Calu3 (cell line): Measurements from ENCODE around the gene PIEZO2. TPM values are rescaled to one million over a fixed set of nuclear protein-coding genes. Genes with fewer than 3 reads are reported as not detected.

Experiments used
- BruUV-seq: library from RNA; stranded (reverse); fragments of 400-500 nt; replicated peaks from 2 replicates; lab custom pipeline; 2021; lab: Mats Ljungman, UMichigan
- CTCF ChIA-PET: fragments of 300-600 bp; sonication (Branson Sonifier 250); formaldehyde crosslinking; loops from one replicate; lab custom pipeline; 2022; ENCODE audit warnings: antibody characterized with exemption; lab: Charles Lee
- DNase-seq: peaks from one replicate; pipeline ENCODE4 v3.0.0; 2022
- H3K27ac Mint-ChIP-seq: one replicate; pipeline ENCODE4 v1.8.0; 2022; ENCODE audit warnings: mixed read lengths; ENCODE audit not compliant: unreplicated experiment
- H3K27me3 Mint-ChIP-seq: one replicate; pipeline ENCODE4 v1.8.0; 2022; ENCODE audit warnings: mixed read lengths; ENCODE audit not compliant: unreplicated experiment
- H3K36me3 Mint-ChIP-seq: one replicate; pipeline ENCODE4 v1.8.0; 2022; ENCODE audit warnings: mild to moderate bottlenecking, moderate library complexity, mixed read lengths; ENCODE audit not compliant: insufficient read depth, unreplicated experiment
- H3K4me1 Mint-ChIP-seq: one replicate; pipeline ENCODE4 v1.8.0; 2022; ENCODE audit warnings: mild to moderate bottlenecking, low read depth, mixed read lengths; ENCODE audit not compliant: unreplicated experiment
- H3K4me3 Mint-ChIP-seq: one replicate; pipeline ENCODE4 v1.8.0; 2022; ENCODE audit warnings: mild to moderate bottlenecking, low read depth, moderate library complexity, mixed read lengths; ENCODE audit not compliant: unreplicated experiment
- H3K9me3 Mint-ChIP-seq: one replicate; pipeline ENCODE4 v1.8.0; 2022; ENCODE audit warnings: low read depth, mixed read lengths; ENCODE audit not compliant: unreplicated experiment
- intact Hi-C: fragments of 100-400 bp; cut with micrococcal nuclease; formaldehyde crosslinking; loops from one replicate; pipeline ENCODE4 v1.10.0; 2022; ENCODE audit not compliant: unreplicated experiment
- total RNA-seq: library from RNA; stranded (reverse); gene quantifications from 2 replicates; pipeline ENCODE4 v1.2.3, GENCODE V29; 2022
- TF ChIP-seq, protein P1 (sequence below): fragments of 200-600 bp; IDR thresholded peaks from one replicate; pipeline ENCODE4 v1.8.0; 2022; ENCODE audit warnings: antibody characterized with exemption; ENCODE audit not compliant: unreplicated experiment

Gene PIEZO2
- total RNA-seq, 1 experiment from 2014 or later: 0.24 TPM

DNA sequence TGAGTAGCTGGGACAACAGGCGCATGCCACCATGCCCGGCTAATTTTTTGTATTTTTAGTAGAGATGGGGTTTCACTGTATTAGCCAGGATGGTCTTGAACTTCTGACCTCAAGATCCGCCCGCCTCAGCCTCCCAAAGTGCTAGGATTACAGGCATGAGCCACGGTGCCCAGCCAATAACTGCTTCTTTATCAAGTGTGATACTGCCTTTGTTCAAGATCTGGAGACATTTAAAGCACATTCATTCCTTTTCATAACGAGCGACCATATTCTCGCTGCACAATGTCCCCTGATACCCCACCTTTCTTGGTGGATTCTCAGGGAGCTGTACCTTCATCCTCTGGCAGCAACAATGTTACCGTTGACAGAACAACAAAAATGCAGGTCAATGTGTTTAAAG is 75.4 kb downstream of the PIEZO2 start:
- BruUV-seq: no TSS peak
- H3K9me3 Mint-ChIP-seq: no peaks in the 10 kb centered on the region

DNA sequence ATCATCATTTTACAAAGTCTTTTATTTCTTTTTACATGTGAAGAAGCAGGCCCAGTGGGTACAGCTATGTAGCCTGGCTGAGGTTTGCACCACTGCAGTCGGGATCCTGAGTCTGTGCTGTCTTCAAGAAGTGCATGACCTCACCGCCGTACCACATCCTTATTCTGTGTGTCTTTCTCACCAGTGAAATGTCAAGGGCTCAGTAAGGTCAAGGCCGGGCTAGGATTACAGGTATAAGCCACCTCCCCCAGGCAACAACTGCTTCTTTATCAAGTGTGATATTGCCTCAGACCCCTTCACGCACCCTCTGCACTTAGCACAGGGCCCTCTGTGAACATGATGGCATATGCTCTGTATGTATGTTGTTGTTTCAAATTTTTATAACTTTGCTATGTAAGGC is 76.7 kb downstream of the PIEZO2 start:
- Mint-ChIP-seq H3K27ac (no peak overlapping the region), H3K36me3 (no peaks in the 10 kb centered on the region), H3K27me3 (no peaks in the 10 kb centered on the region), H3K9me3 (no peaks in the 10 kb centered on the region), H3K4me3 (no peak overlapping the region), H3K4me1 (no peaks in the 10 kb centered on the region)
- intact Hi-C loops: no loop called here
- TF ChIP-seq, protein P1, sequence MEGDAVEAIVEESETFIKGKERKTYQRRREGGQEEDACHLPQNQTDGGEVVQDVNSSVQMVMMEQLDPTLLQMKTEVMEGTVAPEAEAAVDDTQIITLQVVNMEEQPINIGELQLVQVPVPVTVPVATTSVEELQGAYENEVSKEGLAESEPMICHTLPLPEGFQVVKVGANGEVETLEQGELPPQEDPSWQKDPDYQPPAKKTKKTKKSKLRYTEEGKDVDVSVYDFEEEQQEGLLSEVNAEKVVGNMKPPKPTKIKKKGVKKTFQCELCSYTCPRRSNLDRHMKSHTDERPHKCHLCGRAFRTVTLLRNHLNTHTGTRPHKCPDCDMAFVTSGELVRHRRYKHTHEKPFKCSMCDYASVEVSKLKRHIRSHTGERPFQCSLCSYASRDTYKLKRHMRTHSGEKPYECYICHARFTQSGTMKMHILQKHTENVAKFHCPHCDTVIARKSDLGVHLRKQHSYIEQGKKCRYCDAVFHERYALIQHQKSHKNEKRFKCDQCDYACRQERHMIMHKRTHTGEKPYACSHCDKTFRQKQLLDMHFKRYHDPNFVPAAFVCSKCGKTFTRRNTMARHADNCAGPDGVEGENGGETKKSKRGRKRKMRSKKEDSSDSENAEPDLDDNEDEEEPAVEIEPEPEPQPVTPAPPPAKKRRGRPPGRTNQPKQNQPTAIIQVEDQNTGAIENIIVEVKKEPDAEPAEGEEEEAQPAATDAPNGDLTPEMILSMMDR: no peak
- no TSS peak for BruUV-seq
- CTCF ChIA-PET: no interaction called here
- no peak for DNase-seq

More for the DNA sequence above, 75.4 kb downstream of the PIEZO2 start:
- Mint-ChIP-seq H3K27ac (no peak overlapping the region), H3K4me3 (no peak overlapping the region), H3K4me1 (no peaks in the 10 kb centered on the region), H3K36me3 (no peaks in the 10 kb centered on the region), H3K27me3 (no peaks in the 10 kb centered on the region)
- intact Hi-C loops: no loop called here
- CTCF ChIA-PET: no interaction called here
- no peak for DNase-seq
- TF ChIP-seq, protein P1: no peak

DNA sequence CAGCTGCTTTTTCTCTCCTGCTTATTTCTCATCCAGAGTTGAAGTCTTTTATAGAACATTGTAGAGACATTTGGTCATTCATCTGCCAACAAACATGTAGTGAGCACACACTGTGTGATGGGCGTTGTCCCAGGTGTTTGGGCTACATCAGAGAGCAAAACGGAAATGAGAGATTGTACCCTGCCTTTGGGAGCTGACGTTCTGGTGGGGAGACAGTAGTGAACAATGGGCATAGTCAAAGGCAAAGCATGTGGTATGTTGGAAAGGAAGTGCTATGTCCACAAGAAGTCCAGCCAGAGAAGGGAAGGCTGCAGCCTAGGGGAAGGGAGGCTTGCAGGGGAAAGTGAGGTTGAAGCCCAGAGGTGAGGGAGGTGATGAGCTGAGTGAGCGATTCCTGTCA is 78.1 kb downstream of the PIEZO2 start:
- TF ChIP-seq, protein P1: no peak
- no peak overlapping the region for H3K27ac Mint-ChIP-seq
- H3K36me3 Mint-ChIP-seq: no peaks in the 10 kb centered on the region
- intact Hi-C loops: no loop called here
- no peaks in the 10 kb centered on the region for H3K27me3 Mint-ChIP-seq
- no peak for DNase-seq
- H3K4me1 Mint-ChIP-seq: no peaks in the 10 kb centered on the region
- no peak overlapping the region for H3K4me3 Mint-ChIP-seq
- CTCF ChIA-PET: no interaction called here
- H3K9me3 Mint-ChIP-seq: no peaks in the 10 kb centered on the region
- no TSS peak for BruUV-seq

DNA sequence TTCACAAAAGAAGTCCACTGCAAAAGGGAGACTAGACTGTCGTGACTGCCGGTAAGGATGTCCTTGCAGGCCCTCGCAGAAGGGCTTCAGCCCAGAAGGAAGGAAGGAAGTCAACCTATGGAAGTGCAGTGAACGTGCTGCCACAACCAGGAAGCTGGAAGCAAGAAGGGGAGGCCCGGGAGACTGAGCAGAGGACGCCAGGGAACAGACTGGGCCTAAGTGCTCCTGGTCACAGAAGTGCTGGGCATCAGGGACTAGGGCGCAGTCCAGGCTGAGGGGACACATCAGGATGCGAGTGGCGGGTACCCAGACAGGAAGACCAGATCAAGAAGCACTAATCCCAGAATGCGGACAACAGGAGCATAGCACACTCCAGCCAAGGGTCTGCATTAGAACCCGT is 78.8 kb downstream of the PIEZO2 start:
- Mint-ChIP-seq H3K27ac (no peak overlapping the region), H3K9me3 (no peaks in the 10 kb centered on the region), H3K4me1 (no peaks in the 10 kb centered on the region), H3K4me3 (no peak overlapping the region), H3K36me3 (no peaks in the 10 kb centered on the region), H3K27me3 (no peaks in the 10 kb centered on the region)
- intact Hi-C loops: no loop called here
- CTCF ChIA-PET: no interaction called here
- BruUV-seq: no TSS peak
- DNase-seq: no peak
- TF ChIP-seq, protein P1: no peak
